ENCODE measurements around the gene FDX1. TPM values are rescaled to one million over a fixed set of nuclear protein-coding genes. Genes with fewer than 3 reads are reported as not detected.
"Not testable (repeated sequence)": the region's sequence is repeated elsewhere in the genome, so short reads cannot be mapped to it uniquely, and the experiment has no call there.

The FDX1 gene, protein sequence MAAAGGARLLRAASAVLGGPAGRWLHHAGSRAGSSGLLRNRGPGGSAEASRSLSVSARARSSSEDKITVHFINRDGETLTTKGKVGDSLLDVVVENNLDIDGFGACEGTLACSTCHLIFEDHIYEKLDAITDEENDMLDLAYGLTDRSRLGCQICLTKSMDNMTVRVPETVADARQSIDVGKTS
- total RNA-seq (2021; ENCODE audit: unreplicated experiment) (13.6 TPM), Bru-seq, nascent RNA (percentile 79 among the genes with signal in this experiment), BruChase-seq, experiment 1, labeled RNA remaining after a 2-hour chase (percentile 75 among the genes with signal in this experiment), BruChase-seq, experiment 2, labeled RNA remaining after a 6-hour chase (percentile 78 among the genes with signal in this experiment)
- 8.8 TPM for polyA plus RNA-seq (2012; ENCODE audit: insufficient read length)
- long read RNA-seq, transcript FDX1-201 (4 exons, 3,206 nt) = major isoform, 62 of 77 reads
- long read RNA-seq, partial matches to known transcripts = 2 of 77 reads
- long read RNA-seq, other reads (novel, unspliced or antisense) = 13 of 77 reads

- no TSS peak for BruUV-seq (replicated peaks)
- ATAC-seq = peak; percentile 94
- H3K27me3 ChIP-seq (ENCODE audit: control insufficient read depth, insufficient read depth, low read length) = no peaks in the 10 kb centered on the region
- H3K4me1 ChIP-seq (ENCODE audit: control insufficient read depth, insufficient read depth, low read length) = peaks cover 32% of the 10 kb centered on the region
- peak within 1 kb of the TSS; percentile 80 to 87 for H3K4me3 ChIP-seq (ENCODE audit: low read depth in 2 of 2, low read length in 2 of 2)
- POLR2A ChIA-PET = no interaction called here
- intact Hi-C loops (cut with micrococcal nuclease; ENCODE audit: unreplicated experiment) (loop anchor here (5.0 kb wide), 2 partner anchors 52 to 132 kb away; partner anchors contain the start of gene RDX), in situ Hi-C loops (cut with HindIII; ENCODE audit: low pct_unique_long_range_greater_than_20kb, low sequenced_read_pairs) (no loop called here)
- H3K36me3 ChIP-seq (ENCODE audit: control insufficient read depth, insufficient read depth, low read length) = no peaks in the 10 kb centered on the region; the same call in 1 of the 2 replicates
- CTCF ChIA-PET = interaction anchor here (0.6 to 1.0 kb wide), 4 partner anchors 32 to 341 kb away, joined by 3 to 4 read pairs (median 3); no protein-coding TSS in a partner anchor
- no peaks in the 10 kb centered on the region for H3K9me3 ChIP-seq (ENCODE audit: control insufficient read depth, insufficient read depth, low read depth, low read length)
- peak within 1 kb of the TSS; percentile 88 for H3K27ac ChIP-seq (ENCODE audit: low read length)
- no peak for DNase-seq (ENCODE audit: low read depth, low spot score)
- TF ChIP-seq REST (IDR thresholded peaks at IDR 0.05; ENCODE audit: insufficient read depth in 1 of 2, low read depth in 2 of 2, low read length in 1 of 2) = no peak
- peak; percentile 86; the same call in 1 of the 2 replicates for TF ChIP-seq SIN3A (IDR thresholded peaks at IDR 0.05; ENCODE audit: borderline replicate concordance, insufficient read depth, low read depth, low read length)
- peak; percentile 78 for TF ChIP-seq TCF7L2 (IDR thresholded peaks at IDR 0.05; ENCODE audit: low read depth, low read length)
- peak; percentile 96 for TF ChIP-seq CTCF (IDR thresholded peaks at IDR 0.05)
- 0 out of 2 replicates have a peak, but pooled peaks have one; percentile 52 for TF ChIP-seq POLR2AphosphoS5 (IDR thresholded peaks at IDR 0.05; ENCODE audit: low read depth, low read length)
Measured at GRCh38 chr11:110429731-110430266, at the start of gene FDX1. TSS of gene FDX1 (plus strand) at chr11:110429948. CDS start at chr11:110430121, 173 bp downstream.

DNA sequence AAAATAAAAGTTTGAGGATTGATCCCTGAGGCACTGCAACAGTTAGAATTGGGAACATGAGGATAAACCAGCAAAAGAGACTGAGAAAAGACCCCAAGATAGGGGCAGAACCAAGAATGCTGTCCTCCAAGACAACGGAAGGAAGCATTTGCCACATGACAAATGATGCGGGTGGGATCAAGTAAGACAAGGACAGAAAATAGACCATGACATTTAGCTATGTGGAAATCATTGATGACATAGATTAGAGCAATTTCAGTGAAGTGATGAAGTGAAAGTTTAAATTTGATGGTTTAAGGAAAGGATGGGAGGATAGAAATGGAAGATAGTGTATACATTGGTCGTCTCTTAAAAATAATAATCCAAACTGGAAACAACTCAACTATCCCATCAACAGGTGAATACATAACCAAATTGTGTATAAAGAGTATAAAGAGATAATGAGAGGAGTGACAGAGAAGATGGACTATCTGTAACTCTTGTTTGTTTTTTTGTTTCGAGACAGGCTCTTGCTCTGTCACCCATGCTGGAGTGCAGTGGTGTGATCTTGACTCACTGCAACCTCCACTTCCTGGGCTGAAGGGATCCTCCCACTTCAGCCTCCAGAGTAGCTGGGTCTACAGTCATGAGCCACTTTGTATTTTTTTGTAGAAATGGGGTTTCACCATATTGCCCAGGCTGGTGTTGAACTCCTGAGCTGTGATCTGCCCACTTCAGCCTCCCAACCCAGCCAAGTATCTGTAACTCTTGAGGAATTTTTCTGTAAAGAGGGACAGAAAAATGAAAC, 48.7 kb upstream of the FDX1 start:
- H3K27ac ChIP-seq (ENCODE audit: low read length) = no peak overlapping the region
- H3K36me3 ChIP-seq (ENCODE audit: control insufficient read depth, insufficient read depth, low read length) = no peaks in the 10 kb centered on the region
- H3K27me3 ChIP-seq (ENCODE audit: control insufficient read depth, insufficient read depth, low read length) = no peaks in the 10 kb centered on the region
- ChIA-PET POLR2A (no interaction called here), CTCF (no interaction called here)
- H3K4me1 ChIP-seq (ENCODE audit: control insufficient read depth, insufficient read depth, low read length) = peaks cover 9% of the 10 kb centered on the region; the same call in 1 of the 2 replicates
- TF ChIP-seq TCF7L2 (IDR thresholded peaks at IDR 0.05; ENCODE audit: low read depth, low read length) (no peak), SIN3A (IDR thresholded peaks at IDR 0.05; ENCODE audit: borderline replicate concordance, insufficient read depth, low read depth, low read length) (no peak), REST (IDR thresholded peaks at IDR 0.05; ENCODE audit: insufficient read depth in 1 of 2, low read depth in 2 of 2, low read length in 1 of 2) (no peak), POLR2AphosphoS5 (IDR thresholded peaks at IDR 0.05; ENCODE audit: low read depth, low read length) (no peak), CTCF (IDR thresholded peaks at IDR 0.05) (no peak)
- in situ Hi-C loops (cut with HindIII; ENCODE audit: low pct_unique_long_range_greater_than_20kb, low sequenced_read_pairs) (no loop called here), intact Hi-C loops (cut with micrococcal nuclease; ENCODE audit: unreplicated experiment) (no loop called here)
- DNase-seq (ENCODE audit: low read depth, low spot score) (no peak), ATAC-seq (no peak)
- BruUV-seq (replicated peaks) = no TSS peak
- H3K9me3 ChIP-seq (ENCODE audit: control insufficient read depth, insufficient read depth, low read depth, low read length) = no peaks in the 10 kb centered on the region
- H3K4me3 ChIP-seq (ENCODE audit: low read depth in 2 of 2, low read length in 2 of 2) = no peak overlapping the region

DNA sequence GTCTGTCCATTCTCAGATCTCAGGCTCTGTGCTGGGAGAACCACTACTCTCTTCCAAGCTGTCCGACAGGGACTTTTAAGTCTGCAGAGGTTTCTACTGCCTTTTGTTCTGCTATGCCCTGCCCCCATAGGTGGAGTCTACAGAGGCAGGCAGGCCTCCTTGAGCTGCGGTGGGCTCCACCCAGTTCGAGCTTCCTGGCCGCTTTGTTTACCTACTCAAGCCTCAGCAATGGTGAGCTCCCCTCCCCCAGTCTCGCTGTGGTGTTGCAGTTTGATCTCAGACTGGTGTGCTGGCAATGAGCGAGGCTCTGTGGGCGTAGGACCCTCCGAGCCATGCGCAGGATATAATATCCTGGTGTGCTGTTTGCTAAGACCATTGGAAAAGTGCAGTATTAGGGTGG, 41.5 kb upstream of the FDX1 start:
- DNase-seq (ENCODE audit: low read depth, low spot score); ATAC-seq; intact Hi-C loops (cut with micrococcal nuclease; ENCODE audit: unreplicated experiment); H3K27ac ChIP-seq (ENCODE audit: low read length); H3K27me3 ChIP-seq (ENCODE audit: control insufficient read depth, insufficient read depth, low read length); H3K9me3 ChIP-seq (ENCODE audit: control insufficient read depth, insufficient read depth, low read depth, low read length); CTCF ChIA-PET; H3K4me1 ChIP-seq (ENCODE audit: control insufficient read depth, insufficient read depth, low read length); BruUV-seq (replicated peaks); POLR2A ChIA-PET; H3K4me3 ChIP-seq (ENCODE audit: low read depth in 2 of 2, low read length in 2 of 2); in situ Hi-C loops (cut with HindIII; ENCODE audit: low pct_unique_long_range_greater_than_20kb, low sequenced_read_pairs); H3K36me3 ChIP-seq (ENCODE audit: control insufficient read depth, insufficient read depth, low read length): not testable (repeated sequence)

All from Panc1 (cell line).